Vagina (tissue), 2 donors: ENCODE data around the gene TSEN2.

ENCODE experiments used
- CTCF ChIP-seq, 3 experiments: fragments of 450-650 bp in 2 of 3; fragments of 200-600 bp in 1 of 3; sonication (generic) in 1 of 3; IDR thresholded peaks; one replicate each; pipeline ENCODE4 v1.5.1; 2017 to 2019; ENCODE audit warnings: antibody characterized with exemption in 3 of 3, mild to moderate bottlenecking in 2 of 3, moderate library complexity in 2 of 3
- POLR2A ChIP-seq, 2 donors: fragments of 450-650 bp; IDR thresholded peaks; one replicate each; pipeline ENCODE4 v1.6.1; 2017; ENCODE audit warnings: antibody characterized with exemption in 2 of 2, mild to moderate bottlenecking in 2 of 2, moderate library complexity in 2 of 2

GRCh38 chr3:12476238-12476897 is 7.9 kb upstream of the TSEN2 start:
- TF ChIP-seq POLR2A (IDR thresholded peaks at IDR 0.05), result no peak
- no peak for TF ChIP-seq CTCF (IDR thresholded peaks at IDR 0.05)
